DMS 273 treated with DMSO at 0.1 percent for 48 hours (cell line): Measurements from ENCODE around the gene MGAT4B.

Experiments used
- DNase-seq: peaks from one replicate; lab custom pipeline; 2025; lab: John Stamatoyannopoulos, UW

Gene MGAT4B

GRCh38 chr5:179825655-179826182, 19.1 kb upstream of the MGAT4B start:
- DNase-seq = no peak

- no peak for DNase-seq
These were observed 18.1 kb upstream of the MGAT4B start for GRCh38 chr5:179824745-179825112.

GRCh38 chr5:179823937-179824744, 17.5 kb upstream of the MGAT4B start:
- no peak for DNase-seq

GRCh38 chr5:179822444-179822990, 15.9 kb upstream of the MGAT4B start:
- DNase-seq = no peak

- no peak for DNase-seq
These were observed 15.4 kb upstream of the MGAT4B start for GRCh38 chr5:179822059-179822432.

GRCh38 chr5:179821298-179822058, 14.8 kb upstream of the MGAT4B start:
- DNase-seq = peak; percentile 73

- no peak for DNase-seq
These were observed 14.0 kb upstream of the MGAT4B start, which contains the start of gene SQSTM1 for GRCh38 chr5:179820483-179821297. Gene SQSTM1, plus strand, starts transcription at chr5:179820905. Its CDS starts 32 bp downstream, at chr5:179820937.

GRCh38 chr5:179820127-179820482, 13.4 kb upstream of the MGAT4B start:
- DNase-seq = no peak

- no peak for DNase-seq
These were observed 12.8 kb upstream of the MGAT4B start for GRCh38 chr5:179819296-179820126.

GRCh38 chr5:179818746-179819295, 12.2 kb upstream of the MGAT4B start:
- no peak for DNase-seq

- no peak for DNase-seq
These were observed 11.5 kb upstream of the MGAT4B start for GRCh38 chr5:179817890-179818745.

- no peak for DNase-seq
These were observed 10.8 kb upstream of the MGAT4B start for GRCh38 chr5:179817470-179817840.

- DNase-seq = no peak
These were observed 10.3 kb upstream of the MGAT4B start for GRCh38 chr5:179816796-179817469.

- DNase-seq = no peak
These were observed 9.7 kb upstream of the MGAT4B start for GRCh38 chr5:179816401-179816795.

GRCh38 chr5:179815491-179816249, 9.0 kb upstream of the MGAT4B start:
- DNase-seq = no peak

- DNase-seq = no peak
These were observed 7.4 kb upstream of the MGAT4B start for GRCh38 chr5:179814090-179814489.

GRCh38 chr5:179812997-179813607, 6.4 kb upstream of the MGAT4B start:
- DNase-seq = no peak
